ENCODE data around the gene EFCAB14. TPM values are rescaled to one million over a fixed set of nuclear protein-coding genes. Genes with fewer than 3 reads are reported as not detected.
"Not testable (repeated sequence)": the region's sequence is repeated elsewhere in the genome, so short reads cannot be mapped to it uniquely, and the experiment has no call there.

Gene EFCAB14
- total RNA-seq, 1 donor from 2014 or later = 50.7 TPM

DNA sequence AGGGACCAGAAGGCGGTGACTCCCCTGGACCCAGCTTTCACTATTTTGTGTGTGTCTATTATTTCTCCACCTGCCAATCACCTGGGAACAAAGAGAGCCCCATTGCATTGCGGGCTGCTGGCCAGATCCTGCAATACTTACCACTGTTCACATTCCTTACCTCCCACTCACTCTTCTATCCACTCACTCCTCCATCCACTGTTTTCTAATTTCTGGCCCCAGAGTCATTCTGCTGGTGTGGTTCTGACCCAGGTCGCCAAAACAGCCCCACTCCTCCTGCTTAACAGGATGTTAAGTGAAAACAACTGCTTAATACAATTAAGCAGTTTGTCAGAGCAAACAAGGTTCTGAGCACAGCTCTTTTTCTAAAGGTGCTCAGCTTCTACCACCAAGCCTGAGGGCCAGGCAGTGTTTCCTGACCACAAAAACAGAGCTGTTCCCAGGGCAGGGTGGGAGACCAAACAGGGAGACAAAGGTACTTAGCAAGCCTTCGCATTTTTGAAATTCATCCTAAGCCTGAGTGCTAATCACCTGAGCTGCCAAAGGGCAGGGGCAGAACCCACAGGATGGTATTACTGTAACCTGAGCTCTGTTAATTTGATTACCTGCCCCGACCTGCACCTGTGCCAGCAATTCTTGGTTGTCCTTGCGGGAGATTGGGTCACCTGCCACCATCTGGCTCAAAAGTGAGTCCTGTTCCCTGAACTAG, 38.5 kb upstream of the EFCAB14 start:
- no peak overlapping the region for H3K4me3 ChIP-seq (ENCODE audit: insufficient read depth, low read depth, low read length)
- H3K9ac ChIP-seq (ENCODE audit: low read length) = no peak overlapping the region
- DNase-seq (ENCODE audit: low read depth) (peak; percentile 58), FAIRE-seq (no peak)
- Mint-ChIP-seq H3K4me1 (ENCODE audit: low read depth, unreplicated experiment) (peaks cover 23% of the 10 kb centered on the region), H3K36me3 (ENCODE audit: low read depth, unreplicated experiment) (peaks cover 2% of the 10 kb centered on the region), H3K27ac (ENCODE audit: unreplicated experiment) (peak overlapping the region; percentile 4), H3K9me3 (ENCODE audit: unreplicated experiment) (peaks cover 7% of the 10 kb centered on the region), H3K27me3 (ENCODE audit: low read depth, unreplicated experiment) (peaks cover 1% of the 10 kb centered on the region), H3K4me3 (ENCODE audit: unreplicated experiment) (no peak overlapping the region)
- no peaks in the 10 kb centered on the region for H3K4me1 ChIP-seq (ENCODE audit: insufficient read depth, low read length)
- H3K4me2 ChIP-seq (ENCODE audit: low read length) = peak overlapping the region; percentile 13
- no peak overlapping the region for H2AFZ ChIP-seq (ENCODE audit: low read depth, low read length)
- H3K27ac ChIP-seq (ENCODE audit: low read depth, low read length) = no peak overlapping the region
- H4K20me1 ChIP-seq (ENCODE audit: insufficient read depth, low read length) = no peaks in the 10 kb centered on the region
- H3K36me3 ChIP-seq (ENCODE audit: insufficient read depth, low read length) = no peaks in the 10 kb centered on the region
- H3K9me3 ChIP-seq (ENCODE audit: insufficient read depth, low read depth, low read length) = no peaks in the 10 kb centered on the region
- H3K27me3 ChIP-seq (ENCODE audit: insufficient read depth, low read length) = no peaks in the 10 kb centered on the region
- TF ChIP-seq CTCF (IDR thresholded peaks at IDR 0.05; ENCODE audit: insufficient read depth, low read depth, low read length) (no peak), EZH2 (IDR thresholded peaks at IDR 0.05; ENCODE audit: insufficient read depth, low read length) (no peak)
- no peaks in the 10 kb centered on the region for H3K79me2 ChIP-seq (ENCODE audit: insufficient read depth, low read length)

DNA sequence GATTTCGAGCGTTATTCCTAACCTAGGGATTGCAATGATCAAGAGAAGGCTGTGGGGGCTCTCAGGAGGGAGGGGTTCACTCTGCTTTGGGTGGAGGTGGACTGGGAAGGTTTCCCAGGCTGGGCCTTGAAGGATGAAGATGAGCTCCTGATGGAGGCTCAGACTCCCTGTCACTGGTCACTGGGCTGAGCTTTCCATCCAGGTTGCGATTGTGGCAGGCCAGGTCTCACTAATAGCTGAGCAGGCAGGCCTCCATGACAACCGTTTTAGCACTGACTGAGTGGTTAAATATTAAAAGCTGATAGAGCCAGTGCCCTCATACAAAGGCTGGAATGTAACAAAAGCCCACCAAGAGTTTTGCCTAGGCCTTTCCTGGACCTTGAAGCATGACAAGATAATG, 36.2 kb upstream of the EFCAB14 start:
- H3K79me2 ChIP-seq (ENCODE audit: insufficient read depth, low read length) = no peaks in the 10 kb centered on the region
- H3K9me3 ChIP-seq (ENCODE audit: insufficient read depth, low read depth, low read length) = no peaks in the 10 kb centered on the region
- peaks cover 8% of the 10 kb centered on the region for H3K27me3 Mint-ChIP-seq (ENCODE audit: low read depth, unreplicated experiment)
- no peaks in the 10 kb centered on the region for H4K20me1 ChIP-seq (ENCODE audit: insufficient read depth, low read length)
- DNase-seq (ENCODE audit: low read depth) (no peak), FAIRE-seq (no peak)
- no peak overlapping the region for H3K4me3 Mint-ChIP-seq (ENCODE audit: unreplicated experiment)
- peaks cover 23% of the 10 kb centered on the region for H3K4me1 Mint-ChIP-seq (ENCODE audit: low read depth, unreplicated experiment)
- no peak overlapping the region for H3K4me3 ChIP-seq (ENCODE audit: insufficient read depth, low read depth, low read length)
- peaks cover 2% of the 10 kb centered on the region for H3K36me3 Mint-ChIP-seq (ENCODE audit: low read depth, unreplicated experiment)
- H3K36me3 ChIP-seq (ENCODE audit: insufficient read depth, low read length) = no peaks in the 10 kb centered on the region
- H3K27me3 ChIP-seq (ENCODE audit: insufficient read depth, low read length) = peaks cover under 1% of the 10 kb centered on the region
- no peak overlapping the region for H2AFZ ChIP-seq (ENCODE audit: low read depth, low read length)
- no peaks in the 10 kb centered on the region for H3K4me1 ChIP-seq (ENCODE audit: insufficient read depth, low read length)
- H3K27ac ChIP-seq (ENCODE audit: low read depth, low read length) = no peak overlapping the region
- no peak overlapping the region for H3K27ac Mint-ChIP-seq (ENCODE audit: unreplicated experiment)
- TF ChIP-seq CTCF (IDR thresholded peaks at IDR 0.05; ENCODE audit: insufficient read depth, low read depth, low read length) = no peak
- TF ChIP-seq EZH2 (IDR thresholded peaks at IDR 0.05; ENCODE audit: insufficient read depth, low read length) = no peak
- H3K9me3 Mint-ChIP-seq (ENCODE audit: unreplicated experiment) = peaks cover 3% of the 10 kb centered on the region
- no peak overlapping the region for H3K4me2 ChIP-seq (ENCODE audit: low read length)
- H3K9ac ChIP-seq (ENCODE audit: low read length) = no peak overlapping the region

- H2AFZ ChIP-seq (ENCODE audit: low read depth, low read length); H3K9me3 Mint-ChIP-seq (ENCODE audit: unreplicated experiment); H3K27ac Mint-ChIP-seq (ENCODE audit: unreplicated experiment); H3K9me3 ChIP-seq (ENCODE audit: insufficient read depth, low read depth, low read length); H3K4me3 ChIP-seq (ENCODE audit: insufficient read depth, low read depth, low read length); H3K36me3 Mint-ChIP-seq (ENCODE audit: low read depth, unreplicated experiment); H3K27me3 ChIP-seq (ENCODE audit: insufficient read depth, low read length); H3K36me3 ChIP-seq (ENCODE audit: insufficient read depth, low read length); H3K79me2 ChIP-seq (ENCODE audit: insufficient read depth, low read length); H3K4me1 ChIP-seq (ENCODE audit: insufficient read depth, low read length); H3K27ac ChIP-seq (ENCODE audit: low read depth, low read length); DNase-seq (ENCODE audit: low read depth); H3K27me3 Mint-ChIP-seq (ENCODE audit: low read depth, unreplicated experiment); H3K4me2 ChIP-seq (ENCODE audit: low read length); H3K4me3 Mint-ChIP-seq (ENCODE audit: unreplicated experiment); FAIRE-seq; H3K9ac ChIP-seq (ENCODE audit: low read length); H4K20me1 ChIP-seq (ENCODE audit: insufficient read depth, low read length): not testable (repeated sequence)
- peaks cover 23% of the 10 kb centered on the region for H3K4me1 Mint-ChIP-seq (ENCODE audit: low read depth, unreplicated experiment)
Observed at GRCh38 chr1:46754707-46755106, 35.8 kb upstream of the EFCAB14 start.
